Endothelial cell of umbilical vein (primary cell): ENCODE data around the gene UGT2A2.
A peak's percentile ranks its signal among the peaks of the same experiment; 100 is the strongest.

ENCODE experiments used
- CTCF ChIP-seq, 2 donors: IDR thresholded peaks; 1 replicate in 1 of 2; 2 replicates in 1 of 2; pipeline ENCODE4 v1.5.1; 2011; ENCODE audit warnings: low read length in 2 of 2, mild to moderate bottlenecking in 2 of 2, moderate library complexity in 2 of 2, control low read depth in 1 of 2, inconsistent platforms in 1 of 2, low read depth in 1 of 2; ENCODE audit not compliant: insufficient read depth in 1 of 2; ENCODE audit errors: extremely low read depth in 1 of 2
- POLR2AphosphoS5 ChIP-seq: IDR thresholded peaks from 2 replicates; pipeline ENCODE4 v1.6.1; 2012; ENCODE audit warnings: low read depth, mild to moderate bottlenecking, control low read depth, low read length, moderate library complexity; ENCODE audit not compliant: insufficient read depth

GRCh38 chr4:69617083-69617694 lies 22.3 kb downstream of the UGT2A2 start:
- TF ChIP-seq CTCF (IDR thresholded peaks at IDR 0.05; ENCODE audit: extremely low read depth in 1 of 2, insufficient read depth in 1 of 2, low read depth in 1 of 2, low read length in 2 of 2), result peak; percentile 14 to 31
- no peak for TF ChIP-seq POLR2AphosphoS5
